GM12874 (cell line): ENCODE results near the gene CACNG5.

ENCODE experiments used
- TF ChIP-seq, protein P1 (sequence below): IDR thresholded peaks from 2 replicates; pipeline ENCODE4 v1.5.1; 2011; ENCODE audit warnings: low read depth, mild to moderate bottlenecking, control low read depth, low read length, moderate library complexity; ENCODE audit not compliant: insufficient read depth

Gene CACNG5

DNA sequence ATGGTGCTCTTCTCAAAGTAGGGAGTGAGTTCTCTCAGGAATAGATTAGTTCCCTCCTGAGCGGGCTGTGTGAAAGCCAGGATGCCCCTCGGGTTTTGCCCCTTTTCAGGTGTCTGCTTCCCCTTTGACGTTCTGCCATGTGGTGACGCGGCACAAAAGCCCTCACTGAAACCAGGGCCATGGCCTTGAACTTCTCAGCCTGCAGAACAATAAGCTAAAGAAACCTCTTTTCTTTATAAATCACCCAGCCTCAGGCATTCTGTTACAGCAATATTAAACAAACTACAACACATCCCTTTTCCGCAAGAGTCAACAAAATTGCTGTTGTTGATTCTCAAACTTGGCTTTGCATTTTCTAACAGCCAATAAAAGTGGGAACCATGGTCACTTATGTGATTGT is 15.5 kb upstream of the CACNG5 start:
- TF ChIP-seq, protein P1, sequence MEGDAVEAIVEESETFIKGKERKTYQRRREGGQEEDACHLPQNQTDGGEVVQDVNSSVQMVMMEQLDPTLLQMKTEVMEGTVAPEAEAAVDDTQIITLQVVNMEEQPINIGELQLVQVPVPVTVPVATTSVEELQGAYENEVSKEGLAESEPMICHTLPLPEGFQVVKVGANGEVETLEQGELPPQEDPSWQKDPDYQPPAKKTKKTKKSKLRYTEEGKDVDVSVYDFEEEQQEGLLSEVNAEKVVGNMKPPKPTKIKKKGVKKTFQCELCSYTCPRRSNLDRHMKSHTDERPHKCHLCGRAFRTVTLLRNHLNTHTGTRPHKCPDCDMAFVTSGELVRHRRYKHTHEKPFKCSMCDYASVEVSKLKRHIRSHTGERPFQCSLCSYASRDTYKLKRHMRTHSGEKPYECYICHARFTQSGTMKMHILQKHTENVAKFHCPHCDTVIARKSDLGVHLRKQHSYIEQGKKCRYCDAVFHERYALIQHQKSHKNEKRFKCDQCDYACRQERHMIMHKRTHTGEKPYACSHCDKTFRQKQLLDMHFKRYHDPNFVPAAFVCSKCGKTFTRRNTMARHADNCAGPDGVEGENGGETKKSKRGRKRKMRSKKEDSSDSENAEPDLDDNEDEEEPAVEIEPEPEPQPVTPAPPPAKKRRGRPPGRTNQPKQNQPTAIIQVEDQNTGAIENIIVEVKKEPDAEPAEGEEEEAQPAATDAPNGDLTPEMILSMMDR, result no peak

DNA sequence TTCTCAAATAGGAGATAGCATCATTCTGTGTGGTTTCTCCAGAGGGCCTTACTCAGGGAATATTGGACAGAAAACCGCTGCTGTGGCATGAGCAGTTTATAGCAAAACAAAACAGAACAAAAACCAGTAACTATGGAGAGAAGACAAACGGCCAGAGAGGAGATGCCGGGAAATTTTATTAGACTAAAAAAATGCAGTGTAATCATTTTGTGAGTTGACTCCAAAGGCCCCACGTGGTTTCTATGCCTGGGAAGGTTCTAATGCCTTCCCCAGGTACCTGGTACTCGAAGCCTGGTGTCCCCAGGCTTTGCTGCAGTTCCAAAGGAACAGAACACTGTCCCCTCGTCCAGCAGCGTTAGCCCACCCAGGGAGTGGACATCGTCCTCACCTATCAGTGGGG is 12.9 kb upstream of the CACNG5 start:
- TF ChIP-seq, protein P1, result no peak

DNA sequence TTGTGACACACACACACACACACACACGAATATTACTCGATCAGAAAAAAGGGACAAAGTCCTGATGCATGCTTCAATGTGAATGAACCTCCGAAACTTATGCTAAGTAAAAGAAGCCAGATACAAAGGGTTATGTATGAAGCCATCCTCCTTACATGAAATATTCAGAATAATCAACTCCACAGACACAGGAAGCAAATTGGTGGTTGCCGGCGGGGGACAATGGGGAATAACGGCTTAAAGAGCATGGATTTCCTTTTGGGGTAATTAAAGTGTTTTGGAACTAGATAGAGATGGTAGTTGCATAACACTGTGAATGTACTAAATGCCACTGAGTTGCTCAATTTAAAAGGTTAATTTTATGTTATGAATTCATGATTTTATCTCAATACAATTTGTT is 8.1 kb upstream of the CACNG5 start:
- TF ChIP-seq, protein P1, result no peak

DNA sequence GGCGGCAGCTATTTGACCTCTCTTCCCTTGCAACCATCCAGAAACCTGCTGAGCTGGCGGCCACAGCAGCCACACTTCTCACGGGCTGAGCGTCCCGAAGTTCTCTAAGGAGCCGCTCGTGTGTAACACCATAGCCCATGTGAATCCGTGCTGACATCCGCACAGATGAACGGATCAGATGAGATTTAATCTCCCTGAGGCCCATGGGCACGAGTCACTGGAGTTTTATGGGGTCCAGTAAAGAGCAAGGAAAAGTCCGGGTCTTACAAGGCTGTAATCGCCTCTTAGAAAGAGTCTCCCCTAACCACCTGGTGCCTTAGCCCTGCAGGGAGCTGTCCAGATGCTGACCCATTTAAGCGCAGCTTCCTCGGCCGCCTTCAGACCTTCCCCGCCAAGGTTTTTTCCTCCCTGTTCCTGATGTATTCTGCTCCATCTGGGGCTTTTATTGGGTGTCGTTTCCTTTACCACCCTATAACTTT is 5.5 kb upstream of the CACNG5 start:
- TF ChIP-seq, protein P1, result no peak

DNA sequence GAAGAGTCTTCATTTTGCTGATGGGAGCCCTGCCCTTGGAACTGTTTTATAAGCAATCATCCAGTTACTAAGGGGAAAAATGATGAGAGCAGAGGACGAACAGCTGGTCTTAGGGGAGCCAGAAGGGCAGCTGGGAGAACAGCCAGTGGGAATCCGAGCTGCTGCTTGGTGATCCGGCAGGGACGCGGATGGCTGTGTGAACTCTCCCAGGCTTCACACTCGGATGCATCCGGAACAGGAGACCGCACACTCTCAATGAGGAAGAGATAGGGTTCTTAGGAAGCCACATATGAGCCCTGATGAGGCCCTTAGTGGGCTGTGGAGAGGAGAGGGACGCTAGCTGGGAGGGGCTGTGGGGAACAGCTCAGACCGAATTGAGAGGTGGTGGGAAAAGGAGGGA is 5.0 kb upstream of the CACNG5 start:
- TF ChIP-seq, protein P1, result no peak

DNA sequence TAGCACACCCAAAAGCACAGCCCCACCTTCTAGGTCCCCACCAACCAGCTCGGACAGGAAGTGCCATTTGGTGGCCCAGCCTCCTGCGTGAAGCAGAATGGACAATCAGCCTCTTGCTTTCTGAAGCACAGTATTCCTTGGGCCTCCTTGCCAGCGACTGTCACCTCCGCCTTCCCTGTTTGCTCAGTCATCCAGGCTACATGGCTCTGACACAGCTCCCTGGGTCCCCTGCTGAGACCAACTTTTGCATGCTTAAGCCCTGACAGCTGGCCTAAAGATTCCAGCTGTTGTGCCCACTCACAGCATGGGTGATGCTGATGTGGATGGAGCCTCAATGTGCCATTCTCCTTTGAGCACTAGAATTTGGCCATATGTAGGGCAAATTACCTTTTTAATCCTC is 4.5 kb upstream of the CACNG5 start:
- TF ChIP-seq, protein P1, result no peak

DNA sequence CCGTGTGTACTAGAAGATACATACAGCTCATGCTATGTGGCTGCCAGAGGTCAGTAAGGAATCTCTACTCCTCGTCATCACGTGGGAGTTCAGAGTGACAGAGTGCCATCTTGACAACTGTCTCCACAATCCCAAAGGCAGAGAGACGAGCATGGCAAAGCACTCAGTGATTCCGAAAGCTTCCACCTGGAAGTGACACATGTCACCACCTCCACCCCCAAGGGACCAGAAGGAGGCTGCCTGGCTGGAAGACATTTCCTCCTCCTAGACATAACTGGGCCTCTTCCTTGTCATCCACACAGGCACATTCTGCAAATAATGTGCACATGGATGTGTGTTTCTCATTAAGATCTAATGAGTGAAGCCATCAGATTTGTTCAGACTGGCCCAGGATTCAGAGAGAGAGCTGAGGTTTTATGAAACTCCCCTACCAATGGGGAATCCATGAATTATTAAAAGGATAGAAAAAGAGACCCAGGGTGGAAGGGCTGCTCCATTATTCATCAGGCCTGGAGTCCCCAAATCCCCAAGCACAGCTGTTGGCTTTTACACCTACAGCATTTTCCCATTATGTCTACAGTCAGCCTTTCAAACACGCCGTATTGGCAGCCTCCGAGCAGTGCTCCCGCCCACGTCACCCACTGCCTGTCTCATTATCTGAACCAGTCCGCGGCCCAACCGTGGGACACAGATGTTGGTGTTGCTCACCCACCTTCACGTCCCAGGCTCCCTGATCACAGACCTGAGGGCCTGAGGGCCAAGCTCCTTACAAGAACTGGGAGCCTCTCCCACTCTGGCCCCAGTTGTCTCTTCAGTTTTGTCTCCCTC is 3.3 kb upstream of the CACNG5 start:
- TF ChIP-seq, protein P1, result no peak
